ENCODE results near the gene CELF1. TPM values are rescaled to one million over a fixed set of nuclear protein-coding genes. Genes with fewer than 3 reads are reported as not detected.
A peak's percentile ranks its signal among the peaks of the same experiment; 100 is the strongest.

Gene CELF1
- total and polyA plus RNA-seq, 8 donors = 76.8 to 107 (median 90.7) TPM

GRCh38 chr11:47483457-47483856 lies 69.5 kb downstream of the CELF1 start:
- Histone ChIP-seq H3K36me3 (peaks cover 14 to 94% of the 10 kb centered on the region in 2 donors), H3K4me3 (no peak overlapping the region), H3K27me3 (no peaks in the 10 kb centered on the region), H3K27ac (peak overlapping the region in 1 of 2 donors; percentile 26), H3K4me1 (peaks cover 0 to 25% of the 10 kb centered on the region in 2 donors), H3K9me3 (no peaks in the 10 kb centered on the region)
- intact Hi-C loops (cut with DNase I) = loop anchor here (10.0 kb wide), 2 partner anchors 71 to 81 kb away; partner anchors contain the start of genes CELF1 (in 1 of the 2) and PTPMT1 (in 1 of the 2)
- DNase-seq (no peak), ATAC-seq (no peak)
- TF ChIP-seq, protein P1, sequence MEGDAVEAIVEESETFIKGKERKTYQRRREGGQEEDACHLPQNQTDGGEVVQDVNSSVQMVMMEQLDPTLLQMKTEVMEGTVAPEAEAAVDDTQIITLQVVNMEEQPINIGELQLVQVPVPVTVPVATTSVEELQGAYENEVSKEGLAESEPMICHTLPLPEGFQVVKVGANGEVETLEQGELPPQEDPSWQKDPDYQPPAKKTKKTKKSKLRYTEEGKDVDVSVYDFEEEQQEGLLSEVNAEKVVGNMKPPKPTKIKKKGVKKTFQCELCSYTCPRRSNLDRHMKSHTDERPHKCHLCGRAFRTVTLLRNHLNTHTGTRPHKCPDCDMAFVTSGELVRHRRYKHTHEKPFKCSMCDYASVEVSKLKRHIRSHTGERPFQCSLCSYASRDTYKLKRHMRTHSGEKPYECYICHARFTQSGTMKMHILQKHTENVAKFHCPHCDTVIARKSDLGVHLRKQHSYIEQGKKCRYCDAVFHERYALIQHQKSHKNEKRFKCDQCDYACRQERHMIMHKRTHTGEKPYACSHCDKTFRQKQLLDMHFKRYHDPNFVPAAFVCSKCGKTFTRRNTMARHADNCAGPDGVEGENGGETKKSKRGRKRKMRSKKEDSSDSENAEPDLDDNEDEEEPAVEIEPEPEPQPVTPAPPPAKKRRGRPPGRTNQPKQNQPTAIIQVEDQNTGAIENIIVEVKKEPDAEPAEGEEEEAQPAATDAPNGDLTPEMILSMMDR (IDR thresholded peaks at IDR 0.05) = no peak

DNA sequence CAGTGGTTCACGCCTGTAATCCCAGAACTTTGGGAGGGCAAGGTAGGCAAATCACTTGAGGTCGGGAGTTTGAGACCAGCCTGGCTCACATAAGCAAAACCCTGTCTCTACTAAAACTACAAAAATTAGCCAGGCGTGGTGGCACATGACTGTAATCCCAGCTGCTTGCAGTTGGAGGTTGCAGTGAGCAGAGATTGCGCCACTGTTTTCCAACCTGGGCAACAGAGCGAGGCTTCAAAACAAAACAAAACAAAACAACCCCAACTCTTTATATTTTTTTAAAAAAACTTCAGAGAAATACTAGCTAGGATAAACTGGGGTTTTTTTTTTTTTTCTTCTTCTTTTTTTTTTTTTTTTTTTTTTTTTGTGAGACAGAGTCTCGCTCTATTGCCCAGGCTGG lies 72.2 kb downstream of the CELF1 start:
- Histone ChIP-seq H3K4me3 (no peak overlapping the region), H3K9me3 (no peaks in the 10 kb centered on the region), H3K36me3 (peaks cover 14 to 100% of the 10 kb centered on the region in 2 donors), H3K4me1 (peaks cover 0 to 20% of the 10 kb centered on the region in 2 donors), H3K27me3 (no peaks in the 10 kb centered on the region), H3K27ac (no peak overlapping the region)
- ATAC-seq (no peak), DNase-seq (no peak)
- intact Hi-C loops (cut with DNase I) = loop anchor here (10.0 kb wide), 2 partner anchors 74 to 84 kb away; partner anchors contain the start of genes CELF1 (in 1 of the 2) and PTPMT1 (in 1 of the 2)
- TF ChIP-seq, protein P1 (IDR thresholded peaks at IDR 0.05) = no peak

DNA sequence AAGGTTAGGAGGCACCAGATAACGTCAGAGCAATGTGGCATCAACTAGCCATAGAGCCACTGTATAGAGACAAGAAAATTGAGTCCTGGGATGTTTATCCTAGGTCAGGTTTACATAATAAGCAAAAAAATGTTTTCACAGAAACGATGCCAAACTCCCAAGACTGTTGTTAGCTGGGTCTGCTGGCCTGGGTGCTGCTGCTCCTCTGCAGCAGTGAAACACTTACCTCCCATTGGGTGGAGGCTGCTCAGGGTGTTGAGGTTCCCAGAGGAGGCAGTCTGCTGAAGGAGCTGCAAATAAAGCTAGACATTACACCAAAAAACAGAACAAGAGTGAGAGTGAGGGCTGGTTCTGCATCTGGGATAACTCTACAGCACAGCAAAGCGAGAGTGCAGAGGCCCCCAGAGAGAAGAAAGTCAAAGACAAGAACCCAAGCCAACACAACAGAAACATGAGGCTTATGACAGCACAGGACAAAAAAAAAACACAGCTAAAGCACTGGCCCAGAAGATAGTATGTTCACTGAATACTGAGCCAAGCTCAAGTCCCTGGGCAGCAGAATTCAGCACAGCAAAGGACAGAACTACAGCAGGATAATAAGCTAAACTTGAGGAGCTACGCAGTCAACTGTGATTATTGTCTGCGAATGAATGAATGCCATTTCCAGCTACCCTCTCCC lies 74.1 kb downstream of the CELF1 start:
- no peak for DNase-seq
- Histone ChIP-seq H3K27ac (no peak overlapping the region), H3K4me1 (peaks cover 0 to 12% of the 10 kb centered on the region in 2 donors), H3K4me3 (no peak overlapping the region), H3K36me3 (peaks cover 11 to 100% of the 10 kb centered on the region in 2 donors), H3K27me3 (no peaks in the 10 kb centered on the region), H3K9me3 (no peaks in the 10 kb centered on the region)
- intact Hi-C loops (cut with DNase I) = no loop called here
- ATAC-seq = no peak
- TF ChIP-seq, protein P1 (IDR thresholded peaks at IDR 0.05) = no peak

DNA sequence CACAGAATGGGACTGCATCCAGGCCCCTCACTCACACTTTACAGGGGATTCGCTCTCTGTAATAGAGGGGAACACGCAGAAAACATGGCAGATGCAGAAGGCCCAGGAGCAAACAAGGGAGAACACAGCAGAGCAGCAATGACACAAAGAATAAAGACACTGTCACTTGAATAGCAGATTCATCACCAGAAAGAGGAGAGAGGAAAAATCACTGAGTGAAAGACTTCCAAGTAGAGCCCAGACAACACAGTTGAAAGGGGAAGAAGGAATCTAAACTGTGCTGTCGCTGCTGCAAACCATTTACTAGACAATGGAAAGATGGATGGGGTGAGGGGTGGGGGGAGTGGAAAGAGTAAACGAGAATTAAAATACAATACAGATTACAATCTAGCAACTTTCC lies 75.2 kb downstream of the CELF1 start:
- Histone ChIP-seq H3K4me3 (no peak overlapping the region), H3K27me3 (no peaks in the 10 kb centered on the region), H3K9me3 (no peaks in the 10 kb centered on the region), H3K4me1 (peaks cover 0 to 9% of the 10 kb centered on the region in 2 donors), H3K27ac (peak overlapping the region in 1 of 2 donors; percentile 19), H3K36me3 (peaks cover 10 to 100% of the 10 kb centered on the region in 2 donors)
- TF ChIP-seq, protein P1 (IDR thresholded peaks at IDR 0.05) = no peak
- ATAC-seq = no peak
- intact Hi-C loops (cut with DNase I) = no loop called here
- DNase-seq = no peak

- no peak for DNase-seq
- Histone ChIP-seq H3K27me3 (no peaks in the 10 kb centered on the region), H3K9me3 (no peaks in the 10 kb centered on the region), H3K4me1 (peaks cover 0 to 9% of the 10 kb centered on the region in 2 donors), H3K36me3 (peaks cover 6 to 100% of the 10 kb centered on the region in 2 donors), H3K27ac (no peak overlapping the region), H3K4me3 (no peak overlapping the region)
- TF ChIP-seq, protein P1 (IDR thresholded peaks at IDR 0.05) = no peak
- intact Hi-C loops (cut with DNase I) = no loop called here
- ATAC-seq = peak; percentile 62
Measured at GRCh38 chr11:47477323-47477722, 75.6 kb downstream of the CELF1 start.

All from left lung (tissue), 10 donors.